Measurements from ENCODE around the gene EXOC1.
"Not testable (repeated sequence)": the region's sequence is repeated elsewhere in the genome, so short reads cannot be mapped to it uniquely, and the experiment has no call there.

The EXOC1 gene

GRCh38 chr4:55834086-55834795, 19.2 kb upstream of the EXOC1 start:
- no peak overlapping the region for H3K27ac ChIP-seq
- CTCF ChIA-PET, result interaction anchor here (0.6 kb wide), 1 partner anchor 402 kb away, joined by 4 read pairs; no protein-coding TSS in a partner anchor
- no peak for TF ChIP-seq CTCF (conservative IDR thresholded peaks at IDR 0.05; ENCODE audit: low read depth)
- POLR2A ChIA-PET (ENCODE audit: low non-redundant PET), result no interaction called here
- no peak for DNase-seq (ENCODE audit: low spot score)

GRCh38 chr4:55837903-55838302, 15.5 kb upstream of the EXOC1 start:
- no peak for DNase-seq (ENCODE audit: low spot score)
- ChIA-PET POLR2A (ENCODE audit: low non-redundant PET) (no interaction called here), CTCF (interaction anchor here (0.5 kb wide), 1 partner anchor 756 kb away, joined by 3 read pairs; no protein-coding TSS in a partner anchor)
- no peak overlapping the region for H3K27ac ChIP-seq
- TF ChIP-seq CTCF (conservative IDR thresholded peaks at IDR 0.05; ENCODE audit: low read depth), result no peak

GRCh38 chr4:55838356-55838755, 15.1 kb upstream of the EXOC1 start:
- no peak overlapping the region for H3K27ac ChIP-seq
- POLR2A ChIA-PET (ENCODE audit: low non-redundant PET), result no interaction called here
- no peak for DNase-seq (ENCODE audit: low spot score)
- CTCF ChIA-PET, result interaction anchor here (0.5 kb wide), 1 partner anchor 756 kb away, joined by 3 read pairs; no protein-coding TSS in a partner anchor
- TF ChIP-seq CTCF (conservative IDR thresholded peaks at IDR 0.05; ENCODE audit: low read depth), result no peak

DNA sequence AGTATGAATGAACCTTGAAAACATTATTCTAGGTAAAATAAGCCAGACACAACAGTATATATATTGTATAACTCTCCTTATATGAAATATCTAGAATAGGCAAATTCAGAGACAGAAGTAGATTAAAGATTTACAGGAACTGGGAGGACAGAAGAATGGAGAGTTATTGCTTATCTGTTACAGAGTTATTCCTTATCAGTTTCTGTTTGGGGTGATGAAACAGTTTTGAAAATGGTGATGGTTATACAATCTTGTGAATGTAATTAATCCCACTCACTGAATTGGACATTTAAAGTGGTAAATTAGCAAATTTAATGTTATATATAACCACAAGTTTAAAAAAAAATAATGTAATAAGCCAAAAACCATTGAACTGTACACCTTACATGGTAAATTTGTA, 14.5 kb upstream of the EXOC1 start:
- POLR2A ChIA-PET (ENCODE audit: low non-redundant PET), result no interaction called here
- CTCF ChIA-PET, result no interaction called here
- no peak for TF ChIP-seq CTCF (conservative IDR thresholded peaks at IDR 0.05; ENCODE audit: low read depth)
- H3K27ac ChIP-seq, result no peak overlapping the region
- no peak for DNase-seq (ENCODE audit: low spot score)

GRCh38 chr4:55840956-55841355, 12.5 kb upstream of the EXOC1 start:
- DNase-seq (ENCODE audit: low spot score), result no peak
- ChIA-PET POLR2A (ENCODE audit: low non-redundant PET) (no interaction called here), CTCF (no interaction called here)
- TF ChIP-seq CTCF (conservative IDR thresholded peaks at IDR 0.05; ENCODE audit: low read depth), result no peak
- no peak overlapping the region for H3K27ac ChIP-seq

- CTCF ChIA-PET; POLR2A ChIA-PET (ENCODE audit: low non-redundant PET); DNase-seq (ENCODE audit: low spot score): not testable (repeated sequence)
- peak overlapping the region; percentile 85 for H3K27ac ChIP-seq
Observed at GRCh38 chr4:55841373-55842239, 11.8 kb upstream of the EXOC1 start.

DNA sequence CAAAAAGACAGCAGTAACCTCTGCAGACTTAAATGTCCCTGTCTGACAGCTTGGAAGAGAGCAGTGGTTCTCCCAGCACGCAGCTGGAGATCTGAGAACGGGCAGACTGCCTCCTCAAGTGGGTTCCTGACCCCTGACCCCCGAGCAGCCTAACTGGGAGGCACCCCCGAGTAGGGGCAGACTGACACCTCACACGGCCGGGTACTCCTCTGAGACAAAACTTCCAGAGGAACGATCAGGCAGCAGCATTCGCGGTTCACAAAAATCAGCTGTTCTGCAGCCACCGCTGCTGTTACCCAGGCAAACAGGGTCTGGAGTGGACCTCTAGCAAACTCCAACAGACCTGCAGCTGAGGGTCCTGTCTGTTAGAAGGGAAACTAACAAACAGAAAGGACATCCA, 11.1 kb upstream of the EXOC1 start:
- POLR2A ChIA-PET (ENCODE audit: low non-redundant PET), result not testable (repeated sequence)

More for the DNA sequence above, 11.1 kb upstream of the EXOC1 start:
- DNase-seq (ENCODE audit: low spot score); CTCF ChIA-PET: not testable (repeated sequence)
- H3K27ac ChIP-seq, result peak overlapping the region; percentile 85

Measured in RWPE1 (cell line).